Stimulated activated CD8-positive, alpha-beta memory T cell treated with anti-CD3 and anti-CD28 coated beads, Interleukin-12 subunit alpha, Interleukin-12 subunit beta, amount 100 ng/mL, for 24 hours (primary cell): ENCODE results near the gene C20orf144.

Experiments used
- DNase-seq: peaks from one replicate; pipeline ENCODE4 v3.0.0-alpha.2; 2020; ENCODE audit errors: extremely low read depth

The C20orf144 gene

GRCh38 chr20:33676652-33677645 is 14.8 kb downstream of the C20orf144 start:
- no peak for DNase-seq

- DNase-seq, result no peak
These were observed 16.0 kb downstream of the C20orf144 start for GRCh38 chr20:33677991-33678702.

GRCh38 chr20:33679758-33680485 is 17.8 kb downstream of the C20orf144 start:
- no peak for DNase-seq

GRCh38 chr20:33680686-33681085 is 18.6 kb downstream of the C20orf144 start:
- no peak for DNase-seq

GRCh38 chr20:33681288-33681687 is 19.2 kb downstream of the C20orf144 start:
- DNase-seq, result no peak

GRCh38 chr20:33681728-33682353 is 19.7 kb downstream of the C20orf144 start:
- no peak for DNase-seq

- DNase-seq, result no peak
These were observed 22.6 kb downstream of the C20orf144 start for GRCh38 chr20:33684533-33685327.

- no peak for DNase-seq
These were observed 23.4 kb downstream of the C20orf144 start for GRCh38 chr20:33685328-33686099.

- DNase-seq, result peak; percentile 90
These were observed 24.2 kb downstream of the C20orf144 start, which contains the start of gene E2F1 for GRCh38 chr20:33686100-33686983. Gene E2F1, minus strand, starts transcription at chr20:33686385. Its CDS starts 121 bp downstream, at chr20:33686264.

- no peak for DNase-seq
These were observed 24.8 kb downstream of the C20orf144 start for GRCh38 chr20:33686984-33687366.

GRCh38 chr20:33687370-33687915 is 25.3 kb downstream of the C20orf144 start:
- DNase-seq, result no peak

GRCh38 chr20:33687993-33688937 is 26.1 kb downstream of the C20orf144 start:
- DNase-seq, result no peak

GRCh38 chr20:33688938-33689424 is 26.9 kb downstream of the C20orf144 start:
- no peak for DNase-seq

- DNase-seq, result no peak
These were observed 27.4 kb downstream of the C20orf144 start for GRCh38 chr20:33689493-33689892.

- DNase-seq, result no peak
These were observed 27.8 kb downstream of the C20orf144 start for GRCh38 chr20:33689973-33690372.

- no peak for DNase-seq
These were observed 31.2 kb downstream of the C20orf144 start for GRCh38 chr20:33693289-33693688.
